Skeletal muscle tissue (tissue), 4 donors: ENCODE measurements around the gene MUS81. TPM values are rescaled to one million over a fixed set of nuclear protein-coding genes. Genes with fewer than 3 reads are reported as not detected.
"Not testable (repeated sequence)": the region's sequence is repeated elsewhere in the genome, so short reads cannot be mapped to it uniquely, and the experiment has no call there.

Source experiments
- H3K27ac ChIP-seq: one replicate; pipeline ENCODE4 v1.7.0; 2013; ENCODE audit warnings: mild to moderate bottlenecking, low read depth, low read length, inconsistent platforms
- H3K27me3 ChIP-seq, 3 donors: one replicate each; pipeline ENCODE4 v1.7.0; 2013; ENCODE audit warnings: low read length in 3 of 3; ENCODE audit not compliant: control insufficient read depth in 3 of 3, insufficient read depth in 3 of 3
- H3K36me3 ChIP-seq, 3 donors: one replicate each; pipeline ENCODE4 v1.7.0; 2013; ENCODE audit warnings: low read length in 3 of 3; ENCODE audit not compliant: control insufficient read depth in 3 of 3, insufficient read depth in 3 of 3
- H3K4me1 ChIP-seq, 3 donors: one replicate each; pipeline ENCODE4 v1.7.0; 2013; ENCODE audit warnings: low read length in 3 of 3, mild to moderate bottlenecking in 3 of 3; ENCODE audit not compliant: control insufficient read depth in 3 of 3, insufficient read depth in 3 of 3
- H3K4me3 ChIP-seq, 3 donors: one replicate each; pipeline ENCODE4 v1.7.0; 2013; ENCODE audit warnings: low read length in 3 of 3
- H3K9ac ChIP-seq, 3 donors: one replicate each; pipeline ENCODE4 v1.7.0; 2013; ENCODE audit warnings: low read length in 3 of 3, mild to moderate bottlenecking in 3 of 3, moderate library complexity in 2 of 3, low read depth in 1 of 3
- H3K9me3 ChIP-seq, 3 donors: one replicate each; pipeline ENCODE4 v1.7.0; 2013; ENCODE audit warnings: low read length in 3 of 3; ENCODE audit not compliant: control insufficient read depth in 3 of 3
- total RNA-seq: library from RNA; depleted of rRNA; stranded (reverse); fragments of >200 nt; gene quantifications from one replicate; pipeline ENCODE4 v1.2.3, GENCODE V29; 2014
- donor health status: Osteomylitis.

MUS81 gene
- total RNA-seq, 1 donor from 2014 or later: 34.4 TPM

DNA sequence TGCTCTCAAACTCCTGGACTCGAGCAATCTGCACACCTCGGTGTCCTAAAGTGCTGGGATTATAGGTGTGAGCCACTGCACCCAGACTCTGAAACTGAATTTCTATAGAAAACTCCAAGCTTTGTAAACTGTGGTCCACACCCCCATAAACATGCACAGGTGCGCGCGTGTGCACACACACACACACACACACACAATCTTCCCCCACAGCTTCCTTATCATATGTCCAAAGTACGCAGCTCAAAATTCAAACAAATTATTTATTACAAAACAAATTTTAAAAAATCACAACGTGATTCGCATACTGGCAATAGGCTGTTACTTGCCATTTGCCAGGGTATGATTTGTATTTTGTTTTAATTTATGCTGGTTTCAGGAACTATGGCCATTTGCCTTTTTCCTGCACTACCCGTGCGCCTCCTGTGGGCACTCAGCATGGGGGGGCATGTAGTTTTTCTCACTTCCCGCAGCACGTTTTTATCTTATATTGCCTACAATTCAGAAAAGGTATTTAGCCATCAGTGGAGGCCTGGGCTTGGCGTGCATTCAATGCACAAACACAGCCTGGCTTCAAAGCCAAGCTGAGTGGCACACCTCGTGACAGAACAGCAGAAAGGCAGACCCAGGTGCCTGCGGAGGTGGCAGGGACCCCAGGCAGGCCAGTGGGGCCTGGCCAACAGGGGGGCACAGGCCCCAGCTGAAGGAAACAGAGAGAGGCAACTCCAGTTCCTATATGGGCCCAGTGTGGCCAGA, 37.3 kb upstream of the MUS81 start:
- Histone ChIP-seq H3K4me1 (peaks cover 0 to 3% (median 2%) of the 10 kb centered on the region in 3 donors), H3K27ac (no peak overlapping the region), H3K4me3 (no peak overlapping the region), H3K36me3 (no peaks in the 10 kb centered on the region), H3K9me3 (no peaks in the 10 kb centered on the region), H3K9ac (no peak overlapping the region), H3K27me3 (no peaks in the 10 kb centered on the region)

DNA sequence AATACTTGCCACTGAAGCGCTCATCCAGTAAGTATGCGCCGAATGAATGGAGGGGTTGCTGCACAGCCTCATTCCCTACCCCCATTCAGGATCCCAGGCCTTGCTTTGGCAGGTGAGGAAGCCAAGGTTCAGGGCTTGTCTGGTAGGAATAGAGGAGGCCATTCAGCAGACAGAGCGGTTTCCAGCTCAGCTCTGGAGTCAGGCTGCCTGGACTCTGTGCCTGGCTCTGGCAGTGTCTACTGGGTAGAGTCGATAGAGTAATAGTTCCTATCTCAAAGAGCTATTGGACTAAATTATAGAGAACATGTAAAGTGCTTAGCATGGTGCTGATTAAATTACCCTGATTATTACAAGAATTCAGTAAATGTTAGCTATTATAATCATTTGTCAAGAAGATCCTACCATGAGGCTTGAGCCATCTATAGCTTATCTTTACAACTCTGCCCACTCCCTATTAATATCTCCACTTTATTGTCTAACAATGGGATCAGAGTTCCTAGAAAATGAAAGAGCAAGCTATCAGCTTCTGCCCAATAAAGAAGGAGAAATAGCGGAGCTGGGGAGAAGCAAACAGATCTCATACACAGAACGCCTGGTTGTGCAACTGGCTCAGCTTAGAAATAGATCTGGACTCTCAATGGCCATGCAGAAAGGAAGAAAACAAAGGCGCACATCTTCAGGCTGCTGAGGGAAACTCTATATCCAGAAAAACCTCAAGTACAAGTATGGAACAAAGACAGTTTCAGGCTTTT, 33.1 kb upstream of the MUS81 start:
- no peaks in the 10 kb centered on the region for H3K36me3 ChIP-seq
- H3K9me3 ChIP-seq: no peaks in the 10 kb centered on the region
- no peaks in the 10 kb centered on the region for H3K27me3 ChIP-seq
- H3K9ac ChIP-seq: no peak overlapping the region
- no peak overlapping the region for H3K27ac ChIP-seq
- no peaks in the 10 kb centered on the region for H3K4me1 ChIP-seq
- no peak overlapping the region for H3K4me3 ChIP-seq

DNA sequence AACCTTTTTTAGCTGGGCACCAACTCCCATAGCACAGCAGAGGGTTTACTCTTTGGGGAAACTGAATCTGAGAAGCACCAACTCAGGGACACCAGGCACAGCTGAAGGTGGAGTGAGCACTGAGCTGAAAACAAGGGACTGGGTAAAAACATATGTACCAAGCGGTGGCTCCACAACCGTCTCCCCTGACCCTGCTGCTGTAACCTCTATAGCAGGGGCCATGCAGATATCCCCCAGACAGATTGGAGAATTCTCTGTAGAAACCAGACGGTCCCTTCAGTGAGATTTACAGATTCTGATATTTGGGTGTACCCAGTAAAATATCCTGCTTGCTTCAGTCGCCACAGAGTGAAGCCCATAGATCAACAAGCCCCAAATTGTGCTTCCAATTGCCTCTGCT, 30.8 kb upstream of the MUS81 start:
- peaks cover 7 to 17% (median 15%) of the 10 kb centered on the region in 3 donors for H3K4me1 ChIP-seq
- H3K36me3 ChIP-seq: no peaks in the 10 kb centered on the region
- no peak overlapping the region for H3K9ac ChIP-seq
- H3K4me3 ChIP-seq: no peak overlapping the region
- peaks cover 0 to 8% (median 7%) of the 10 kb centered on the region in 3 donors for H3K27me3 ChIP-seq
- no peaks in the 10 kb centered on the region for H3K9me3 ChIP-seq
- no peak overlapping the region for H3K27ac ChIP-seq

DNA sequence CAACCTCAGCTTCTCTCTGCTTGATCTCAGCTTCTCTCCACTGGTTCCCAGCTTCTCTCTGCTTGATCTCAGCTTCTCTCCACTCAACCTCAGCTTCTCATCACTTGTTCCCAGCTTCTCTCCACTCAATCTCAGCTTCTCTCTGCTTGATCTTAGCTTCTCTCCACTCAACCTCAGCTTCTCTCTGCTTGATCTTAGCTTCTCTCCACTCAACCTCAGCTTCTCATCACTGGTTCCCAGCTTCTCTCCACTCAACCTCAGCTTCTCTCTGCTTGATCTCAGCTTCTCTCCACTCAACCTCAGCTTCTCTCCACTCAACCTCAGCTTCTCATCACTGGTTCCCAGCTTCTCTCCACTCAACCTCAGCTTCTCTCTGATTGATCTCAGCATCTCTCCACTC, 28.0 kb upstream of the MUS81 start:
- Histone ChIP-seq H3K4me1 (peaks cover 8 to 22% (median 16%) of the 10 kb centered on the region in 3 donors), H3K27me3 (peaks cover 0 to 19% (median 10%) of the 10 kb centered on the region in 3 donors)
- H3K36me3 ChIP-seq, H3K9ac ChIP-seq, H3K4me3 ChIP-seq, H3K9me3 ChIP-seq, H3K27ac ChIP-seq: not testable (repeated sequence)

DNA sequence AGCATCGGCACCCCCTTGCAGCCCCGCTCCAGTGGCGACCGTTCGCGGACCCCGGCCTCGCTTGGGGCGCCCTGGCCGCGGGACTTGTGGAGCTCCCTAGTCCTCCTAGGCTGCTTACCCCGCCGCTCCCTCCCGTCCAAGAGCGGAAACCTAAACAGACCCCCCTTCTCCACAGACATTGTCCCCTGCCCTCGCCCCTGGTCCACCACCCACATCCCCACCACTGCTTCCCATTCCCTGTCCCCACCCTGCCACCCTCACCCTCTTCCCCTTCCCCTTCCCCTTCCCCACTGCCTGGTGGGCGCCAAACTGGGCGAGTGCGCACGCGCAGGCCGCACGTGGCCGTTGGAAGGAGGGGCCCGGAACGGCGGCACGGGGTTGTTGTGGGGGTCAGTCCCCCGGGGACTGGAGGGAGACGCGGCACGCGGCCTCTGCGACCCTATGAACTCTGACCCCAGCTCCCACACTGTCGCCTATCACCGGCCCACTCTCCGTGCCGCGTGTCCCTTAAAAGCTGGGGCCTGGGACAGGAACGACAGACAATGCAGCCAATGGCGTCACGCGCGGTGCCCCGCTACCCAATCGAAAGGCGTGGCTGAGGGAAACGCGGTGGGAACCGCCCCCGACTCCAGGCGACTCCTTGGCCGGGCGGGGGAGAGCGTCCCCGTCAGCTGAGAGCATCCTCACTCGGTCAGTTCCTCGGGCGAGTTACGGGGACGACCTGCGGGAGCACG, 26.8 kb upstream of the MUS81 start, which contains the start of gene SNX32:
TSS of gene SNX32 (plus strand) at position 667 of the 734 bp plus-strand sequence. CDS start 103 bp downstream, outside the sequence.
- Histone ChIP-seq H3K9ac (peak within 1 kb of the TSS in 2 of 3 donors; percentile 40 to 73), H3K36me3 (no peaks in the 10 kb centered on the region)

DNA sequence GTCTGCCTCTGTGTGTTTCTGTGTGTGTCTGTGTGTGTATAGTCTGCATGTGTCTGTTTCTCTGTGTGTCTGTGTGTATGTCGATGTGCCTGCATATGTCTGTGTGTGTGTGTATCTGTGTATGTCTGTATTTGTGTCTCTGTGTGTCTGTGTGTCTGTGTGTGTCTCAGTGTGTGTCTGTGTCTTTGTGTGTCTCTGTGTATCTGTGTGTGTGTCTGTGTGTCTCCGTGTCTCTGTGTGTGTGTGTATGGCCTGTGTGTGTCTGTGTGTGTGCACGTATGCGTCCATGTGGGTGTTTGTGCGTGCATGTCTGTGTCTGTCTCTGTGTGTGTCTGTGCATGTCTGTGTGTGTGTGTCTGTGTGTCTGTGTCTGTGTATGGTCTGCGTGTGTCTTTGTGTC, 26.0 kb upstream of the MUS81 start:
- peak overlapping the region in 1 of 3 donors; percentile 45 for H3K9ac ChIP-seq
- H3K4me3 ChIP-seq: peak overlapping the region; percentile 70 to 88 (median 81)

More for the DNA sequence above, 26.8 kb upstream of the MUS81 start, which contains the start of gene SNX32:
- H3K27ac ChIP-seq: no peak within 1 kb of the TSS
- H3K9me3 ChIP-seq: no peaks in the 10 kb centered on the region
- H3K27me3 ChIP-seq: peaks cover 0 to 19% (median 10%) of the 10 kb centered on the region in 3 donors
- H3K4me3 ChIP-seq: peak within 1 kb of the TSS; percentile 70 to 88 (median 81)
- H3K4me1 ChIP-seq: peaks cover 8 to 22% (median 16%) of the 10 kb centered on the region in 3 donors

DNA sequence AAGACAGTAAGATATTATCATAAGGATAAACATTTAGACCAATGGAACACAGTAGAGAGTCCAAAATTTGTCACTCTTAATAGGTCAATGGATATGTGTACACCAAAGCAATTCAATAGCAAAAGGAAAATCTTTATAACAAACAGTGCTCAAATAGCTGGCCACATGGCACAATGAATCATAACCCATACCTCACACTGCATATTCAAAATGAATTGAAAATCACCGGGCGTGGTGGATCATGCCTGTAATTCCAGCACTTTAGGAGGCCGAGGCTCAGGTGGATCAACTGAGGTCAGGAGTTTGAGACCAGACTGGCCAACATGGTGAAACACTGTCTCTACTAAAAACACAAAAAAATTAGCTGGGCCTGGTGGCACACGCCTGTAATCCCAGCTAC, 18.1 kb upstream of the MUS81 start:
- Histone ChIP-seq H3K4me3 (no peak overlapping the region), H3K9ac (no peak overlapping the region), H3K9me3 (no peaks in the 10 kb centered on the region), H3K4me1 (no peaks in the 10 kb centered on the region), H3K27ac (no peak overlapping the region), H3K27me3 (no peaks in the 10 kb centered on the region), H3K36me3 (no peaks in the 10 kb centered on the region)

More for the DNA sequence above, 26.0 kb upstream of the MUS81 start:
- H3K27ac ChIP-seq: no peak overlapping the region
- peaks cover 8 to 22% (median 16%) of the 10 kb centered on the region in 3 donors for H3K4me1 ChIP-seq
- H3K9me3 ChIP-seq: no peaks in the 10 kb centered on the region
- peaks cover 0 to 19% (median 10%) of the 10 kb centered on the region in 3 donors for H3K27me3 ChIP-seq
- H3K36me3 ChIP-seq: no peaks in the 10 kb centered on the region

DNA sequence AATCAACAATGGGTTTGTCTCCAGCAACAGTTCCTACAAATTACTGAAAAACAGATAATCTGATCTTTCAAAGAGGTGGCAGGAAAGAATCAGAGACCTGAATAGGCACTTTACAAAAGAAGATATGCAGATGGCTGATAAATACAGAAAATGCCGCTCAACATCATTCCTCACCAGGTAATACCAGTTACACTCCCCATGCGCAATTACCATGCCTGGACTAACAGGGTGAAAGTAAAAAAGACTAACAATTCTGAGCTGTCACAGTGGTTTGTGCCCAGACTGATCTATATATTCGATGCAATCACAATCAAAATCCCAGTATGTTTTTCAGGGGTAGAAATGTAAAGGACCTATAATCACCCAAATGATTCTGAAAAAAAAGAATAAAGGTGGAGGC, 16.4 kb upstream of the MUS81 start:
- Histone ChIP-seq H3K27me3 (no peaks in the 10 kb centered on the region), H3K4me3 (no peak overlapping the region), H3K9ac (no peak overlapping the region), H3K4me1 (no peaks in the 10 kb centered on the region), H3K9me3 (no peaks in the 10 kb centered on the region), H3K36me3 (no peaks in the 10 kb centered on the region), H3K27ac (no peak overlapping the region)

DNA sequence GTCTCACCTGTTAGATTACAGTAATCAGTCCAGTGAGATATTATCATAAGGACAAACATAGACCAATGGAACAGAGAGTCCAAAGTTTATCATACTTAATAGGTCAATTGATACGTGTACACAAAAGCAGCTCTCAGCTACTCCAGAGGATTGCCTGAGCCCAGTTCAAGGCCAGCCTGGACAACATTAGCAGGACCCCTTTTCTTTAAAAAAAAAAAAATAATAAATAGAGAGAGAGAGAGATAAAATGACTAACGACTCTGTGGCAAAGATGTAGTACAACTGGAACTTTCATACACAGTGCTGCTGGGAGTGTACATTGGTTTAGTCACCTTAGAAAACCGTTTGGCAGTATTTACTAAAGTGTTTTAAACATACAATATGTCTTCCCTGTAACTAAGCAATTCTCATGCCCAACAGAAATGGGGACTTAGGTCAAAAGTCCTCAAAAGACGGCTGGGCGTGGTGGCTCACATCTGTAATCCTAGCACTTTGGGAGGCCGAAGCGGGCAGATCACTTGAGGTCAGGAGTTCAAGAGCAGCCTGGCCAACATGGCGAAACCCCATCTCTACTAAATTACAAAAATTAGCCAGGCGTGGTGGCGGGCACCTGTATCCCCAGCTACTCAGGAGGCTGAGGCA, 15.9 kb upstream of the MUS81 start:
- H3K27me3 ChIP-seq: no peaks in the 10 kb centered on the region

More for the DNA sequence above, 15.9 kb upstream of the MUS81 start:
- H3K9me3 ChIP-seq: no peaks in the 10 kb centered on the region
- no peaks in the 10 kb centered on the region for H3K36me3 ChIP-seq
- H3K4me1 ChIP-seq: no peaks in the 10 kb centered on the region
- H3K9ac ChIP-seq: no peak overlapping the region
- H3K27ac ChIP-seq: no peak overlapping the region
- H3K4me3 ChIP-seq: no peak overlapping the region
